Vagina (tissue), 2 donors: ENCODE data around the gene SLC7A11.

Source experiments
- POLR2A ChIP-seq, 2 donors: fragments of 450-650 bp; IDR thresholded peaks; one replicate each; pipeline ENCODE4 v1.6.1; 2017; ENCODE audit warnings: antibody characterized with exemption in 2 of 2, mild to moderate bottlenecking in 2 of 2, moderate library complexity in 2 of 2
- POLR2AphosphoS5 ChIP-seq, 2 donors: sonication (generic); formaldehyde crosslinking; IDR thresholded peaks; one replicate each; pipeline ENCODE4 v1.9.0; 2017; ENCODE audit warnings: antibody characterized with exemption in 2 of 2, mild to moderate bottlenecking in 2 of 2, low read depth in 1 of 2; ENCODE audit not compliant: insufficient read depth in 1 of 2
- TF ChIP-seq, protein P1 (sequence below), 3 experiments: fragments of 450-650 bp in 2 of 3; fragments of 200-600 bp in 1 of 3; sonication (generic) in 1 of 3; IDR thresholded peaks; one replicate each; pipeline ENCODE4 v1.5.1; 2017 to 2019; ENCODE audit warnings: antibody characterized with exemption in 3 of 3, mild to moderate bottlenecking in 2 of 3, moderate library complexity in 2 of 3

DNA sequence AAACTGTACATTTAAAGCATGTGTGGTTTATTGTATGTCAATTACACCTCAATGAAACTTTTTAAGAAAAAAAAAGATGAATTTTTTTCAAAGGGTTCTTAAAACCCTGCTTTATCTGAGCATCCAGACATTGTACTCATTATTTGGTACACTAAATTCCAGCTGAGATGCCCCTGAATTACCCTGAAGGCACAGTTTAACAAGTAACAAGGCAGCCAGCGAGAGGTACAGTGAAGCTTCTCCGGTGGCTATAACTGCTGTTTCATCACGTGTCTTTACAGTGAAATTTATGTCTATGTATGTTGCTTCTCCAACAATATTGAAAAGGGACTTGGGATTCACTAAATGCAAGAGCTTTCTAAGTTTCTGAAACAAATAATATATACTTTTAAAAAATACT, 15.8 kb downstream of the SLC7A11 start:
- TF ChIP-seq, protein P1, sequence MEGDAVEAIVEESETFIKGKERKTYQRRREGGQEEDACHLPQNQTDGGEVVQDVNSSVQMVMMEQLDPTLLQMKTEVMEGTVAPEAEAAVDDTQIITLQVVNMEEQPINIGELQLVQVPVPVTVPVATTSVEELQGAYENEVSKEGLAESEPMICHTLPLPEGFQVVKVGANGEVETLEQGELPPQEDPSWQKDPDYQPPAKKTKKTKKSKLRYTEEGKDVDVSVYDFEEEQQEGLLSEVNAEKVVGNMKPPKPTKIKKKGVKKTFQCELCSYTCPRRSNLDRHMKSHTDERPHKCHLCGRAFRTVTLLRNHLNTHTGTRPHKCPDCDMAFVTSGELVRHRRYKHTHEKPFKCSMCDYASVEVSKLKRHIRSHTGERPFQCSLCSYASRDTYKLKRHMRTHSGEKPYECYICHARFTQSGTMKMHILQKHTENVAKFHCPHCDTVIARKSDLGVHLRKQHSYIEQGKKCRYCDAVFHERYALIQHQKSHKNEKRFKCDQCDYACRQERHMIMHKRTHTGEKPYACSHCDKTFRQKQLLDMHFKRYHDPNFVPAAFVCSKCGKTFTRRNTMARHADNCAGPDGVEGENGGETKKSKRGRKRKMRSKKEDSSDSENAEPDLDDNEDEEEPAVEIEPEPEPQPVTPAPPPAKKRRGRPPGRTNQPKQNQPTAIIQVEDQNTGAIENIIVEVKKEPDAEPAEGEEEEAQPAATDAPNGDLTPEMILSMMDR (IDR thresholded peaks at IDR 0.05), result no peak
- no peak for TF ChIP-seq POLR2A (IDR thresholded peaks at IDR 0.05)
- TF ChIP-seq POLR2AphosphoS5 (IDR thresholded peaks at IDR 0.05; ENCODE audit: insufficient read depth in 1 of 2, low read depth in 1 of 2), result no peak
